Thymus (tissue), 2 donors: ENCODE results near the gene GATAD1. TPM values are rescaled to one million over a fixed set of nuclear protein-coding genes. Genes with fewer than 3 reads are reported as not detected.

Experiments
- polyA plus RNA-seq: library from polyadenylated mRNA; stranded (reverse); fragments of 200-250 nt; gene quantifications from one replicate; pipeline ENCODE4 v1.2.3, GENCODE V29; 2013
- total RNA-seq: library from RNA; stranded (reverse); fragments of 120-200 nt; gene quantifications from one replicate; pipeline ENCODE4 v1.2.4, GENCODE V29; 2013
- donor health status: healthy.

Gene GATAD1
- total and polyA plus RNA-seq, 2 donors, result 8.8 to 24.6 TPM

Other genes starting within 250 kb of the GATAD1 start
- gene KRIT1, start 201.6 kb upstream of the GATAD1 start, total RNA-seq, result 31.5 TPM
- 29.3 TPM for gene KRIT1, start 201.6 kb upstream of the GATAD1 start, polyA plus RNA-seq
- 36.5 TPM for gene ANKIB1, start 201.5 kb upstream of the GATAD1 start, total RNA-seq
- gene ANKIB1, start 201.5 kb upstream of the GATAD1 start, polyA plus RNA-seq, result 27.0 TPM
- not detected for gene ERVW-1, start 30.5 kb downstream of the GATAD1 start, total RNA-seq
- 0.14 TPM for gene ERVW-1, start 30.5 kb downstream of the GATAD1 start, polyA plus RNA-seq
- gene PEX1, start 81.0 kb downstream of the GATAD1 start, total RNA-seq, result 17.6 TPM
- 27.9 TPM for gene PEX1, start 81.0 kb downstream of the GATAD1 start, polyA plus RNA-seq
- 9.7 TPM for gene RBM48, start 81.3 kb downstream of the GATAD1 start, total RNA-seq
- 10.0 TPM for gene RBM48, start 81.3 kb downstream of the GATAD1 start, polyA plus RNA-seq
- 29.8 TPM for gene FAM133B, start 142.9 kb downstream of the GATAD1 start, total RNA-seq
- gene FAM133B, start 142.9 kb downstream of the GATAD1 start, polyA plus RNA-seq, result 29.1 TPM